K562 (cell line): ENCODE data around the gene KIF3A. TPM values are rescaled to one million over a fixed set of nuclear protein-coding genes. Genes with fewer than 3 reads are reported as not detected.

Experiments
- ATAC-seq: fragments of 200-7000 bp; cut with Tn5 transposase; 3 replicates; pipeline ENCODE4 v1.9.1; 2020; ENCODE audit warnings: moderate library complexity
- BruUV-seq: library from RNA; stranded (reverse); fragments of 400-500 nt; replicated peaks from 2 replicates; lab custom pipeline; 2021; lab: Mats Ljungman, UMichigan
- CTCF ChIA-PET: fragments of 300-600 bp; formaldehyde crosslinking; extraction: SDS; loops from one replicate; lab custom pipeline; 2021; ENCODE audit warnings: low intra/inter-chr PET ratio; lab: Yijun Ruan, JAX
- POLR2A ChIA-PET: fragments of 300-600, 350-650 bp; sonication (Branson Sonifier 250); formaldehyde crosslinking; extraction: SDS; loops from one replicate; lab custom pipeline; 2021; ENCODE audit warnings: antibody characterized with exemption, inconsistent platforms; lab: Yijun Ruan, JAX
- DNase-seq, 4 experiments: peaks; one replicate each; pipeline versions ENCODE4 v3.0.0 to v3.0.0-alpha.2; 2011 to 2018; ENCODE audit warnings: low spot score in 3 of 4, mixed read lengths in 3 of 4; ENCODE audit errors: extremely low read depth in 1 of 4
- FAIRE-seq: peaks from 2 replicates; lab custom pipeline; 2011; peaks lifted over from hg19 to GRCh38; lab: Jason Lieb, UNC
- H2AFZ ChIP-seq: 2 replicates; pipeline ENCODE4 v1.6.0; 2011; ENCODE audit warnings: low read depth, low read length, control low read depth, inconsistent platforms
- H3K27ac ChIP-seq: fragments of 200-600 bp; 3 replicates; pipeline ENCODE4 v1.8.0; 2011; ENCODE audit warnings: low read depth, mild to moderate bottlenecking, control low read depth, inconsistent platforms, low read length, moderate library complexity, mixed read lengths; ENCODE audit errors: extremely low read depth
- H3K27me3 ChIP-seq, 2 experiments: fragments of 300-600 bp in 1 of 2; 2 replicates in 1 of 2; 3 replicates in 1 of 2; pipeline versions ENCODE4 v1.6.0 to v1.8.0; 2011; ENCODE audit warnings: inconsistent platforms in 2 of 2, low read length in 2 of 2, mild to moderate bottlenecking in 1 of 2, mixed read lengths in 1 of 2, moderate library complexity in 1 of 2; ENCODE audit not compliant: control insufficient read depth in 2 of 2, insufficient read depth in 2 of 2
- H3K36me3 ChIP-seq: fragments of 300-600 bp; 3 replicates; pipeline ENCODE4 v1.8.0; 2011; ENCODE audit warnings: mild to moderate bottlenecking, low read length, inconsistent platforms; ENCODE audit not compliant: control insufficient read depth, insufficient read depth
- H3K4me1 ChIP-seq, 2 experiments: fragments of 200-600 bp in 1 of 2; replicated peaks in 1 of 2; 2 replicates in 1 of 2; 3 replicates in 1 of 2; pipeline versions ENCODE4 v1.5.1 to v1.8.0; 2011; ENCODE audit warnings: inconsistent platforms in 2 of 2, low read length in 2 of 2, mild to moderate bottlenecking in 1 of 2, mixed read lengths in 1 of 2, moderate library complexity in 1 of 2; ENCODE audit not compliant: control insufficient read depth in 2 of 2, insufficient read depth in 2 of 2
- H3K4me2 ChIP-seq: 2 replicates; pipeline ENCODE4 v1.6.1; 2011; ENCODE audit warnings: low read length, control low read depth, inconsistent platforms, mixed read lengths; ENCODE audit not compliant: insufficient read depth
- H3K4me3 ChIP-seq: fragments of 200-600 bp; sonication (generic), shearing (Covaris generic); 2 replicates; pipeline ENCODE4 v1.5.1; 2016; ENCODE audit warnings: control low read depth, inconsistent platforms
- H3K79me2 ChIP-seq: fragments of 200-600 bp; 3 replicates; pipeline ENCODE4 v1.8.0; 2011; ENCODE audit warnings: low read length, inconsistent platforms; ENCODE audit not compliant: control insufficient read depth, insufficient read depth
- H3K9ac ChIP-seq, 2 experiments: 2 replicates each; pipeline versions ENCODE4 v1.6.0 to v1.6.1; 2011; ENCODE audit warnings: low read depth in 2 of 2, low read length in 2 of 2, control low read depth in 1 of 2, inconsistent platforms in 1 of 2, mild to moderate bottlenecking in 1 of 2, mixed read lengths in 1 of 2; ENCODE audit not compliant: insufficient read depth in 1 of 2
- H3K9me1 ChIP-seq: one replicate; pipeline ENCODE4 v1.6.0; 2011; ENCODE audit warnings: inconsistent platforms, mild to moderate bottlenecking, low read length, moderate library complexity; ENCODE audit not compliant: control insufficient read depth, insufficient read depth
- H3K9me3 ChIP-seq: replicated peaks from 2 replicates; pipeline ENCODE4 v1.5.1; 2011; ENCODE audit warnings: low read depth, low read length, inconsistent platforms; ENCODE audit not compliant: control insufficient read depth, insufficient read depth
- H4K20me1 ChIP-seq: replicated peaks from 2 replicates; pipeline ENCODE4 v1.6.1; 2011; ENCODE audit warnings: low read length, inconsistent platforms, mixed read lengths; ENCODE audit not compliant: control insufficient read depth, insufficient read depth
- BACH1 ChIP-seq: fragments of 200-800 bp; sonication (Bioruptor generic); IDR thresholded peaks from 2 replicates; pipeline ENCODE4 v1.6.1; 2016; ENCODE audit warnings: missing genetic modification characterization, missing compliant biosample characterization
- EP400 ChIP-seq: fragments of 450-650 bp; IDR thresholded peaks from 2 replicates; pipeline ENCODE4 v1.6.1; 2017; ENCODE audit warnings: antibody characterized with exemption, mild to moderate bottlenecking, moderate library complexity
- HDAC2 ChIP-seq: fragments of 450-650 bp; IDR thresholded peaks from 2 replicates; pipeline ENCODE4 v1.6.1; 2016; ENCODE audit warnings: mild to moderate bottlenecking
- KLF13 ChIP-seq: fragments of 450-650 bp; IDR thresholded peaks from 2 replicates; pipeline ENCODE4 v1.6.1; 2016; ENCODE audit warnings: missing genetic modification characterization, low read depth, mild to moderate bottlenecking, missing compliant biosample characterization, moderate library complexity, borderline replicate concordance
- LCOR ChIP-seq: sonication (generic); formaldehyde crosslinking; IDR thresholded peaks from 2 replicates; pipeline ENCODE4 v1.8.0; 2022; ENCODE audit warnings: mild to moderate bottlenecking, missing genetic modification reagents
- MBD2 ChIP-seq: sonication (generic); IDR thresholded peaks from 2 replicates; pipeline ENCODE4 v1.6.1; 2016; ENCODE audit warnings: low read depth, borderline replicate concordance
- MECOM ChIP-seq: fragments of 250-450 bp; sonication (Bioruptor Pico); IDR thresholded peaks from 2 replicates; pipeline ENCODE4 v1.8.0; 2022; ENCODE audit warnings: inconsistent platforms
- NCOA1 ChIP-seq: fragments of 450-650 bp; IDR thresholded peaks from 2 replicates; pipeline ENCODE4 v1.6.1; 2016; ENCODE audit warnings: low read depth
- NR2C2 ChIP-seq, 2 experiments: fragments of 200-800 bp in 1 of 2; sonication (Bioruptor generic) in 1 of 2; sonication (generic) in 1 of 2; formaldehyde crosslinking in 1 of 2; IDR thresholded peaks; 2 replicates each; pipeline versions ENCODE4 v1.6.1 to v1.8.0; 2016 to 2022; ENCODE audit warnings: mild to moderate bottlenecking in 1 of 2, missing compliant biosample characterization in 1 of 2, missing genetic modification characterization in 1 of 2, missing genetic modification reagents in 1 of 2
- PCBP2 ChIP-seq: fragments of 200-400 bp; formaldehyde crosslinking; IDR thresholded peaks from 2 replicates; pipeline ENCODE4 v1.6.1; 2018; ENCODE audit warnings: low read length, low read depth, mild to moderate bottlenecking, moderate library complexity; ENCODE audit not compliant: poor library complexity, severe bottlenecking
- POLR2G ChIP-seq: fragments of 200-400 bp; formaldehyde crosslinking; IDR thresholded peaks from 2 replicates; pipeline ENCODE4 v1.6.1; 2017; ENCODE audit warnings: low read depth, mild to moderate bottlenecking, antibody characterized with exemption, low read length, moderate library complexity
- ZFX ChIP-seq: sonication (generic); formaldehyde crosslinking; IDR thresholded peaks from 2 replicates; pipeline ENCODE4 v1.8.0; 2022; ENCODE audit warnings: mild to moderate bottlenecking, missing genetic modification reagents, moderate library complexity
- ZNF274 ChIP-seq: IDR thresholded peaks from 2 replicates; pipeline ENCODE4 v1.6.1; 2011; ENCODE audit warnings: low read depth, mild to moderate bottlenecking, low read length, moderate library complexity, borderline replicate concordance
- ZNF408 ChIP-seq: fragments of 250-450 bp; sonication (Bioruptor Pico); IDR thresholded peaks from 2 replicates; pipeline ENCODE4 v1.4.0; 2020; ENCODE audit warnings: low read depth, mild to moderate bottlenecking, moderate library complexity
- ZNF644 ChIP-seq: fragments of 200-800 bp; sonication (Bioruptor generic); IDR thresholded peaks from 2 replicates; pipeline ENCODE4 v1.6.1; 2016; ENCODE audit warnings: low read depth, missing genetic modification characterization, missing compliant biosample characterization
- ZNF764 ChIP-seq: fragments of 250-450 bp; sonication (Bioruptor Pico); IDR thresholded peaks from 2 replicates; pipeline ENCODE4 v1.4.0; 2020; ENCODE audit warnings: low read depth, mild to moderate bottlenecking, moderate library complexity
- WGBS: fragments of 100-300 bp; shearing (Covaris generic); methylation state at CpG from one replicate; pipeline ENCODE4 v1.1.6; 2016; ENCODE audit warnings: low coverage, mixed read lengths; ENCODE audit not compliant: insufficient coverage; ENCODE audit errors: missing lambda C conversion rate; 5-methylcytosine and 5-hydroxymethylcytosine counted together
- in situ Hi-C: fragments of 300-500 bp; cut with MboI; formaldehyde crosslinking; loops from 4 replicates; pipeline ENCODE4 v1.15.0; 2018; ENCODE audit warnings: inconsistent platforms, mixed read lengths
- intact Hi-C: fragments of 100-400 bp; cut with micrococcal nuclease; formaldehyde crosslinking; loops from 2 replicates; pipeline ENCODE4 v1.14.2; 2022
- polyA plus RNA-seq, 8 experiments: library from polyadenylated mRNA; depleted of rRNA in 4 of 8; stranded (reverse) in 5 of 8; unstranded in 3 of 8; fragments of >200 nt; fragmentation: Nextera tagmentation in 2 of 8; fragmentation: Illumina TruSeq in 1 of 8; extraction: Ambion mirVana in 2 of 8; extraction: Trizol in 1 of 8; gene quantifications; 2 replicates each; pipeline versions ENCODE4 v1.2.1 to v1.2.3, GENCODE V29; 2011 to 2014; ENCODE audit warnings: inconsistent platforms in 1 of 8, missing spikeins in 1 of 8
- total RNA-seq, 7 experiments: library from RNA; depleted of rRNA in 6 of 7; stranded (reverse); fragments of >200 nt in 6 of 7; fragmentation: Illumina TruSeq in 2 of 7; extraction: Trizol in 2 of 7; gene quantifications; 2 replicates each; pipeline versions ENCODE4 v1.2.1 to v1.2.3, GENCODE V29; 2011 to 2021; ENCODE audit warnings: low replicate concordance in 1 of 7
- TF ChIP-seq, protein P1 (sequence below), 2 experiments: IDR thresholded peaks; 2 replicates each; pipeline ENCODE4 v1.6.1; 2011; ENCODE audit warnings: borderline replicate concordance in 1 of 2, control low read depth in 1 of 2, low read depth in 1 of 2, low read length in 1 of 2, mild to moderate bottlenecking in 1 of 2, mixed read lengths in 1 of 2, moderate library complexity in 1 of 2; ENCODE audit not compliant: insufficient read depth in 1 of 2, insufficient read length in 1 of 2, poor library complexity in 1 of 2, severe bottlenecking in 1 of 2; ENCODE audit errors: extremely low read depth in 1 of 2
- TF ChIP-seq, protein P2 (sequence below), 3 experiments: fragments of 200-800 bp in 1 of 3; sonication (Bioruptor generic) in 1 of 3; sonication (generic) in 1 of 3; formaldehyde crosslinking in 1 of 3; IDR thresholded peaks; 2 replicates each; pipeline versions ENCODE4 v1.6.1 to v1.8.0; 2016 to 2022; ENCODE audit warnings: mild to moderate bottlenecking in 2 of 3, missing compliant biosample characterization in 2 of 3, missing genetic modification characterization in 2 of 3, missing genetic modification reagents in 1 of 3

The KIF3A gene
- total and polyA plus RNA-seq, 9 of the 15 experiments (the other 6 are each of a cell fraction or from before 2014, with no cell fraction given), result 1.5 to 7.8 (median 6.0) TPM

DNA sequence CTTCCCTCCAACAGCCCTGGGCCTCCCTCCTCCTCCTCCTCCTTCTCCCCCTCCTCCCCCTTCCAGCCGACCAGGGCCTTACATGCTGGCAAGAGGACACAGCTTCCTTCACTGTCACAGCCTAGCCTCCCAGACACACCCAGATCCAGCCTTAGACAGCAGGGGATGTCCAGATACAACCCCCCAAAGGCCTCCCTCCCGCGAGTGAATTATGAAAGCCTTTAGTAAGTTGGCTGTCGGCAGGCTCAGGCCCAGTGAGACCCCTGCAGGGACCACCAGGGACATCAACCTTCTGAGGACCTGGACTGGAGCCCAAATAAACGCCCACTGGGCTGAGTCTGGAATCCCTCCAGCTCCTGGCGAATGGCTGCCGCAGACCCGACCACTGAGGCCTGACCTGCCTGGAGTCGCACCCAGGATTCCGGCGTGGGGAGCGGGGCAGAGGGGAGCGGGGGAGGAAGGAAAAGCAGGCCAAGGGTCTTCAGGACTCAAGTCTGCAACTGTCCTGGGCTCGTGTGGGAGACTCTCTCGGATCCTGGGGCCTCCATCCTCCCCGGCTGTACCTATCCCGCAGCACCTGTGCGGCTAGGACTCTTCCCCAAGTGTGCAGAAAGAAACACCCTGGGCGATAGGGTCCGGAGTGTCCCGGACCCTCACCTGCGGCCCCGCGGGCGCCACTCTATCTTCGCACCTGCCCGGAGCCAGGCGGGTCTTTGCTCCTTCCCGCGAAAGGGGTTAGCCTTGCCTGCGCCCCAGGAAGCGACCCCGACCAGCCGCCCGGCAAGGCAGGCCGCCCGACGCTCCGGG, 39.0 kb upstream of the KIF3A start:
- Histone ChIP-seq H3K9ac (peak overlapping the region; percentile 81 to 95), H3K4me2 (peak overlapping the region; percentile 88), H3K4me1 (peaks cover 53 to 54% of the 10 kb centered on the region in 2 experiments), H2AFZ (peak overlapping the region; percentile 47), H3K9me3 (no peaks in the 10 kb centered on the region), H3K4me3 (peak overlapping the region; percentile 58), H3K9me1 (no peaks in the 10 kb centered on the region), H4K20me1 (peaks cover 2% of the 10 kb centered on the region; the same call in 1 of the 2 replicates), H3K27ac (peak overlapping the region; percentile 79), H3K79me2 (peaks cover 71% of the 10 kb centered on the region), H3K27me3 (no peaks in the 10 kb centered on the region), H3K36me3 (peaks cover 29% of the 10 kb centered on the region; the same call in 2 of the 3 replicates)
- ATAC-seq, result peak; percentile 72
- in situ Hi-C loops (no loop called here), intact Hi-C loops (no loop called here)
- BruUV-seq, result no TSS peak
- ChIA-PET CTCF (interaction anchor here (0.7 kb wide), 1 partner anchor 115 kb away, joined by 3 read pairs; no protein-coding TSS in a partner anchor), POLR2A (interaction anchor here (0.6 to 2.9 kb wide), 11 partner anchors 9 to 45 kb away, joined by 3 to 10 read pairs (median 5); partner anchors contain the start of gene KIF3A)
- DNase-seq, result peak; percentile 62 to 88 (median 70)
- under 1% methylated on average over 32 of the region's 39 CpGs for WGBS
- FAIRE-seq, result peak; percentile 90
- TF ChIP-seq LCOR (CRISPR knock-in tag) (0 out of 2 replicates have a peak, but pooled peaks have one; percentile 26), MBD2 (0 out of 2 replicates have a peak, but pooled peaks have one; percentile 42), ZNF274 (no peak), PCBP2 (no peak), NCOA1 (no peak), HDAC2 (peak; percentile 39; the same call in 1 of the 2 replicates), POLR2G (no peak), MECOM (no peak), BACH1 (tag) (no peak), KLF13 (no peak), ZNF764 (CRISPR knock-in tag) (no peak), NR2C2 (CRISPR knock-in tag; IDR thresholded peaks at IDR 0.05) (no peak), NR2C2 (tag; IDR thresholded peaks at IDR 0.05) (no peak), ZNF408 (CRISPR knock-in tag) (no peak), ZNF644 (tag) (no peak), ZFX (CRISPR knock-in tag) (peak; percentile 46), EP400 (peak; percentile 55; the same call in 1 of the 2 replicates)
- TF ChIP-seq, protein P1, sequence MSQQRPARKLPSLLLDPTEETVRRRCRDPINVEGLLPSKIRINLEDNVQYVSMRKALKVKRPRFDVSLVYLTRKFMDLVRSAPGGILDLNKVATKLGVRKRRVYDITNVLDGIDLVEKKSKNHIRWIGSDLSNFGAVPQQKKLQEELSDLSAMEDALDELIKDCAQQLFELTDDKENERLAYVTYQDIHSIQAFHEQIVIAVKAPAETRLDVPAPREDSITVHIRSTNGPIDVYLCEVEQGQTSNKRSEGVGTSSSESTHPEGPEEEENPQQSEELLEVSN (IDR thresholded peaks at IDR 0.05; ENCODE audit: borderline replicate concordance in 1 of 2, extremely low read depth in 1 of 2, insufficient read depth in 1 of 2, insufficient read length in 1 of 2, low read depth in 1 of 2, low read length in 1 of 2, poor library complexity in 1 of 2, severe bottlenecking in 1 of 2), result peak in 1 of 2 experiments; percentile 74
- TF ChIP-seq, protein P2, sequence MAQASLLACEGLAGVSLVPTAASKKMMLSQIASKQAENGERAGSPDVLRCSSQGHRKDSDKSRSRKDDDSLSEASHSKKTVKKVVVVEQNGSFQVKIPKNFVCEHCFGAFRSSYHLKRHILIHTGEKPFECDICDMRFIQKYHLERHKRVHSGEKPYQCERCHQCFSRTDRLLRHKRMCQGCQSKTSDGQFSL (CRISPR knock-in tag; IDR thresholded peaks at IDR 0.05), result no peak
- TF ChIP-seq, protein P2 (tag; IDR thresholded peaks at IDR 0.05), result no peak
